IMR-90 (cell line): Measurements from ENCODE around the gene RCE1. TPM values are rescaled to one million over a fixed set of nuclear protein-coding genes. Genes with fewer than 3 reads are reported as not detected.

Experiments
- ATAC-seq: fragments of 200-7000 bp; cut with Tn5 transposase; 2 replicates; pipeline ENCODE4 v1.9.1; 2020; ENCODE audit warnings: low read depth, mild to moderate bottlenecking, moderate library complexity
- BruUV-seq: library from RNA; stranded (reverse); fragments of 400-500 nt; replicated peaks from 2 replicates; lab custom pipeline; 2021; lab: Mats Ljungman, UMichigan
- CTCF ChIA-PET: fragments of 300-600 bp; formaldehyde crosslinking; extraction: SDS; loops from one replicate; lab custom pipeline; 2021; ENCODE audit warnings: antibody characterized with exemption; lab: Yijun Ruan, JAX
- POLR2A ChIA-PET: fragments of 300-600 bp; sonication (Branson Sonifier 250); formaldehyde crosslinking; loops from one replicate; lab custom pipeline; 2022; ENCODE audit warnings: antibody characterized with exemption; ENCODE audit not compliant: unreplicated experiment; lab: Charles Lee
- DNase-seq: peaks from one replicate; pipeline ENCODE4 v3.0.0; 2013
- H2AFZ ChIP-seq: replicated peaks from 2 replicates; pipeline ENCODE3; 2013; ENCODE audit warnings: low read length, mild to moderate bottlenecking; ENCODE audit not compliant: poor library complexity
- H2AK5ac ChIP-seq: 2 replicates; pipeline ENCODE4 v1.6.1; 2013; ENCODE audit warnings: low read depth, low read length, inconsistent platforms
- H2AK9ac ChIP-seq: replicated peaks from 2 replicates; pipeline ENCODE3; 2013; ENCODE audit warnings: mild to moderate bottlenecking, low read depth, low read length, moderate library complexity; ENCODE audit not compliant: poor library complexity
- H2BK120ac ChIP-seq: 2 replicates; pipeline ENCODE4 v1.6.1; 2013; ENCODE audit warnings: low read depth, low read length, inconsistent platforms
- H2BK15ac ChIP-seq: 3 replicates; pipeline ENCODE4 v1.6.1; 2013; ENCODE audit warnings: low read depth, low read length, inconsistent platforms
- H2BK20ac ChIP-seq: 2 replicates; pipeline ENCODE4 v1.6.1; 2013; ENCODE audit warnings: low read depth, mild to moderate bottlenecking, inconsistent platforms, low read length, moderate library complexity
- H2BK5ac ChIP-seq: 2 replicates; pipeline ENCODE4 v1.6.1; 2013; ENCODE audit warnings: mild to moderate bottlenecking, low read depth, low read length, inconsistent platforms; ENCODE audit not compliant: poor library complexity, severe bottlenecking
- H3K14ac ChIP-seq: replicated peaks from 2 replicates; pipeline ENCODE4 v1.6.1; 2013; ENCODE audit warnings: low read depth, low read length, inconsistent platforms
- H3K18ac ChIP-seq: 2 replicates; pipeline ENCODE4 v1.6.1; 2013; ENCODE audit warnings: low read depth, low read length, control low read depth
- H3K23ac ChIP-seq: 2 replicates; pipeline ENCODE4 v1.6.1; 2013; ENCODE audit warnings: low read depth, low read length, inconsistent platforms
- H3K27ac ChIP-seq: 2 replicates; pipeline ENCODE4 v1.5.1; 2013; ENCODE audit warnings: mild to moderate bottlenecking, control low read depth, low read length; ENCODE audit not compliant: insufficient read depth
- H3K27me3 ChIP-seq: 2 replicates; pipeline ENCODE4 v1.6.1; 2013; ENCODE audit warnings: low read length; ENCODE audit not compliant: control insufficient read depth, insufficient read depth
- H3K36me3 ChIP-seq: 2 replicates; pipeline ENCODE4 v1.6.1; 2013; ENCODE audit warnings: low read length, mixed read lengths; ENCODE audit not compliant: control insufficient read depth, insufficient read depth
- H3K4ac ChIP-seq: 2 replicates; pipeline ENCODE4 v1.6.1; 2013; ENCODE audit warnings: low read depth, low read length, inconsistent platforms
- H3K4me1 ChIP-seq: 2 replicates; pipeline ENCODE4 v1.6.1; 2013; ENCODE audit warnings: low read length, mixed read lengths; ENCODE audit not compliant: control insufficient read depth, insufficient read depth
- H3K4me2 ChIP-seq: 2 replicates; pipeline ENCODE4 v1.6.1; 2013; ENCODE audit warnings: low read depth, mild to moderate bottlenecking, control low read depth, low read length, moderate library complexity
- H3K4me3 ChIP-seq: 2 replicates; pipeline ENCODE4 v1.5.1; 2013; ENCODE audit warnings: low read depth, mild to moderate bottlenecking, control low read depth, low read length, moderate library complexity; ENCODE audit not compliant: insufficient read depth
- H3K56ac ChIP-seq: 2 replicates; pipeline ENCODE4 v1.6.1; 2013; ENCODE audit warnings: low read length, inconsistent platforms; ENCODE audit not compliant: insufficient read depth; ENCODE audit errors: extremely low read depth
- H3K79me1 ChIP-seq, 2 experiments: 2 replicates each; pipeline ENCODE4 v1.6.1; 2013; ENCODE audit warnings: low read length in 2 of 2, inconsistent platforms in 1 of 2, low read depth in 1 of 2
- H3K9ac ChIP-seq: 2 replicates; pipeline ENCODE4 v1.6.1; 2013; ENCODE audit warnings: low read depth, low read length, control low read depth
- H3K9me1 ChIP-seq: 2 replicates; pipeline ENCODE4 v1.6.1; 2013; ENCODE audit warnings: low read length, inconsistent platforms; ENCODE audit not compliant: insufficient read depth
- H3K9me3 ChIP-seq: 2 replicates; pipeline ENCODE4 v1.6.1; 2013; ENCODE audit warnings: low read length; ENCODE audit not compliant: control insufficient read depth, insufficient read depth
- H4K20me1 ChIP-seq: 2 replicates; pipeline ENCODE4 v1.6.1; 2013; ENCODE audit warnings: low read length, inconsistent platforms; ENCODE audit not compliant: insufficient read depth
- H4K5ac ChIP-seq: 2 replicates; pipeline ENCODE4 v1.6.1; 2013; ENCODE audit warnings: mild to moderate bottlenecking, low read depth, low read length, control low read depth
- H4K8ac ChIP-seq, 2 experiments: 2 replicates each; pipeline ENCODE4 v1.6.1; 2013; ENCODE audit warnings: low read depth in 2 of 2, low read length in 2 of 2, control low read depth in 1 of 2, inconsistent platforms in 1 of 2
- H4K91ac ChIP-seq: 2 replicates; pipeline ENCODE4 v1.6.1; 2013; ENCODE audit warnings: low read depth, low read length, inconsistent platforms; ENCODE audit not compliant: insufficient read depth
- BHLHE40 ChIP-seq: fragments of 150-350 bp; IDR thresholded peaks from 2 replicates; pipeline ENCODE4 v1.6.1; 2016; ENCODE audit warnings: mild to moderate bottlenecking, low read depth, low read length
- FOS ChIP-seq: fragments of 150-350 bp; IDR thresholded peaks from 2 replicates; pipeline ENCODE4 v1.6.1; 2016; ENCODE audit warnings: low read depth, low read length
- RAD21 ChIP-seq: IDR thresholded peaks from 2 replicates; pipeline ENCODE4 v1.6.1; 2012; ENCODE audit warnings: low read length, improper control_type of control experiment
- RFX5 ChIP-seq: IDR thresholded peaks from 2 replicates; pipeline ENCODE4 v1.8.0; 2012; ENCODE audit warnings: low read depth, mild to moderate bottlenecking, low read length, moderate library complexity
- SMC3 ChIP-seq: fragments of 150-350 bp; IDR thresholded peaks from 2 replicates; pipeline ENCODE4 v1.6.1; 2016; ENCODE audit warnings: low read depth, mild to moderate bottlenecking, antibody characterized with exemption, low read length, moderate library complexity
- WGBS, 2 experiments: methylation state at CpG; one replicate each; pipeline versions ENCODE4 v1.1.5 to v1.1.7; 2013; ENCODE audit warnings: missing lambda C conversion rate in 2 of 2; ENCODE audit not compliant: insufficient read length in 1 of 2; ENCODE audit errors: extremely low coverage in 2 of 2; 5-methylcytosine and 5-hydroxymethylcytosine counted together
- dilution Hi-C: fragments of 300-500 bp; cut with HindIII; formaldehyde crosslinking; loops from one replicate; pipeline ENCODE4 v1.14.3; 2018; ENCODE audit warnings: low sequenced_read_pairs; ENCODE audit not compliant: unreplicated experiment
- in situ Hi-C: fragments of 300-500 bp; cut with MboI; formaldehyde crosslinking; loops from 3 replicates; pipeline ENCODE4 v1.14.3; 2019; ENCODE audit warnings: low sequenced_read_pairs, inconsistent platforms, mixed read lengths
- intact Hi-C: fragments of 100-400 bp; cut with micrococcal nuclease; formaldehyde crosslinking; loops from 2 replicates; pipeline ENCODE4 v1.10.0; 2022
- polyA plus RNA-seq, 3 experiments: library from polyadenylated mRNA; depleted of rRNA; stranded (reverse); fragments of >200 nt; gene quantifications; 2 replicates each; pipeline ENCODE4 v1.2.3, GENCODE V29; 2012; ENCODE audit warnings: low replicate concordance in 1 of 3
- total RNA-seq: library from RNA; depleted of rRNA; stranded (reverse); fragments of >200 nt; gene quantifications from 2 replicates; pipeline ENCODE4 v1.2.3, GENCODE V29; 2012
- TF ChIP-seq, protein P1 (sequence below): fragments of 150-350 bp; IDR thresholded peaks from 2 replicates; pipeline ENCODE4 v1.6.1; 2017; ENCODE audit warnings: mild to moderate bottlenecking, antibody characterized with exemption, low read length, low read depth

RCE1 gene
- total and polyA plus RNA-seq, 2 of the 4 experiments (the other 2 are of a cell fraction): 6.6 to 19.4 TPM

DNA sequence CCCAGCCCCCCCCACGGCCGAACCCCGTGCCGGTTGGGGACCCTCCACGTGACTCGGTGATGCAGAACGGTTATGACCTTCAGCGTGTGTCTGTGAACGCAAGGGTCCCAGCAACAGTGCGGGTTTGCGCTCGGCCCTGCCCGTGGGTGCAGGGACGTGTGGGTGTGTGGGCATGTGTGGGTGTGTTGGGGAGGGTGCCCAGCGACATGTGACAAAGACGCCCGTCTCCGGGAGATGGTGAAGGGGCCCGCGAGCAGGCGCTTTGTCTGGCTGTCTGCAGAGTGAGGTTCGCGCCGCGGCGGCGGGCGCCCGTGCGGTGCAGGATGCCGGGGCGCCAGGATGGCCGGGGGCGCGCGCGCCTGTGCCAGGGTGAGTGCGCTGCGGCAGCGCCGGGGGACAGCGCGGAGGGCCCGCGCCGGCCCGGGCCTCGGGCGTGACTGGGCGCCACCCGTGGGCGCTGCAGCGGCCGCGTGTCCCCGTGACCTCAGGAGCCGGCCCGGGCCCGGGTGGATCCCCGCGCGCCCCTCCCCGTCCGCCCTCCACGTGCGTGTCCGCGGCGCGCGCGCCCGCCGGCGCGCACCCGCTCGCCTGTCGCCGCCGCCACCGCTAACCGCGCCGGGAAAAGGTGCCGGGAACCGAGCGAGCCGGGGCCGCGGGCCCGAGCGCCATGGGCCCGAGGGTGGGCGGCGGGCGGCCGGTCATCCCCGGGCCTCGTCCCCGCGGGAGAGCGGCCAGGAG lies 13.4 kb downstream of the RCE1 start, which contains the start of gene LRFN4:
TSS of gene LRFN4 (plus strand) at position 569 of the 738 bp plus-strand sequence. CDS start 681 bp downstream, outside the sequence.
- peak within 1 kb of the TSS; percentile 78 for H3K27ac ChIP-seq
- no peak for DNase-seq
- peak within 1 kb of the TSS; percentile 82 for H3K56ac ChIP-seq
- peak within 1 kb of the TSS; percentile 100 for H3K4ac ChIP-seq
- BruUV-seq: no TSS peak
- POLR2A ChIA-PET: no interaction called here
- H4K20me1 ChIP-seq: peaks cover 6% of the 10 kb centered on the region; the same call in 1 of the 2 replicates
- peak within 1 kb of the TSS; percentile 94 for H3K23ac ChIP-seq
- 0% methylated on average over 35 of the region's 103 CpGs; no CpG with 5 or more reads in 1 of the 2 experiments for WGBS, 2 experiments
- peaks cover 15% of the 10 kb centered on the region; the same call in 1 of the 2 replicates for H3K9me1 ChIP-seq
- peak within 1 kb of the TSS; percentile 85; the same call in 1 of the 3 replicates for H2BK15ac ChIP-seq
- peaks cover 21% of the 10 kb centered on the region; the same call in 1 of the 2 replicates for H3K36me3 ChIP-seq
- H2BK5ac ChIP-seq: peak within 1 kb of the TSS; percentile 80
- peak within 1 kb of the TSS; percentile 89 for H2BK120ac ChIP-seq
- peaks cover 4% of the 10 kb centered on the region for H3K4me1 ChIP-seq
- ATAC-seq: peak; percentile 54
- dilution Hi-C loops: no loop called here
- peak within 1 kb of the TSS; percentile 96 for H3K4me2 ChIP-seq
- CTCF ChIA-PET: no interaction called here
- H3K79me1 ChIP-seq: peaks cover 3 to 30% of the 10 kb centered on the region in 2 experiments; a peak in 2 of 4 replicates
- H3K9me3 ChIP-seq: no peaks in the 10 kb centered on the region
- peak within 1 kb of the TSS; percentile 98 for H4K5ac ChIP-seq
- peak within 1 kb of the TSS; percentile 96 to 99 for H4K8ac ChIP-seq
- peak within 1 kb of the TSS; percentile 99 for H4K91ac ChIP-seq
- in situ Hi-C loops: no loop called here
- peak within 1 kb of the TSS; percentile 99 for H2AK9ac ChIP-seq
- H3K18ac ChIP-seq: peak within 1 kb of the TSS; percentile 86
- H2BK20ac ChIP-seq: peak within 1 kb of the TSS; percentile 31
- H3K27me3 ChIP-seq: no peaks in the 10 kb centered on the region
- peak within 1 kb of the TSS; percentile 95 for H2AK5ac ChIP-seq
- H3K14ac ChIP-seq: peak within 1 kb of the TSS; percentile 99
- H2AFZ ChIP-seq: peak within 1 kb of the TSS; percentile 93
- peak within 1 kb of the TSS; percentile 57 for H3K4me3 ChIP-seq
- intact Hi-C loops: loop anchor here (1.0 to 5.0 kb wide), 3 partner anchors 116 to 215 kb away; no protein-coding TSS in a partner anchor
- TF ChIP-seq FOS (no peak), RFX5 (no peak), SMC3 (no peak), RAD21 (no peak), BHLHE40 (0 out of 2 replicates have a peak, but pooled peaks have one; percentile 1)
- TF ChIP-seq, protein P1, sequence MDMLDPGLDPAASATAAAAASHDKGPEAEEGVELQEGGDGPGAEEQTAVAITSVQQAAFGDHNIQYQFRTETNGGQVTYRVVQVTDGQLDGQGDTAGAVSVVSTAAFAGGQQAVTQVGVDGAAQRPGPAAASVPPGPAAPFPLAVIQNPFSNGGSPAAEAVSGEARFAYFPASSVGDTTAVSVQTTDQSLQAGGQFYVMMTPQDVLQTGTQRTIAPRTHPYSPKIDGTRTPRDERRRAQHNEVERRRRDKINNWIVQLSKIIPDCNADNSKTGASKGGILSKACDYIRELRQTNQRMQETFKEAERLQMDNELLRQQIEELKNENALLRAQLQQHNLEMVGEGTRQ: peak; percentile 74
- peak within 1 kb of the TSS; percentile 87 for H3K9ac ChIP-seq
